IPS-18a (cell line): Measurements from ENCODE around the gene FBXO47.
"Not testable (repeated sequence)": the region's sequence is repeated elsewhere in the genome, so short reads cannot be mapped to it uniquely, and the experiment has no call there.

Source experiments
- H3K27ac ChIP-seq: one replicate; pipeline ENCODE4 v1.5.1; 2013; ENCODE audit warnings: low read length
- H3K27me3 ChIP-seq: one replicate; pipeline ENCODE4 v1.6.1; 2013; ENCODE audit warnings: mild to moderate bottlenecking, low read length; ENCODE audit not compliant: control insufficient read depth, insufficient read depth
- H3K36me3 ChIP-seq: one replicate; pipeline ENCODE4 v1.6.1; 2013; ENCODE audit warnings: low read depth, low read length; ENCODE audit not compliant: control insufficient read depth
- H3K4me1 ChIP-seq: one replicate; pipeline ENCODE4 v1.6.1; 2013; ENCODE audit warnings: low read depth, low read length; ENCODE audit not compliant: control insufficient read depth
- H3K4me3 ChIP-seq: one replicate; pipeline ENCODE4 v1.5.1; 2013; ENCODE audit warnings: low read length
- H3K9ac ChIP-seq: one replicate; pipeline ENCODE4 v1.6.1; 2013; ENCODE audit warnings: mild to moderate bottlenecking, low read length, moderate library complexity
- H3K9me3 ChIP-seq: one replicate; pipeline ENCODE4 v1.6.1; 2013; ENCODE audit warnings: low read depth, low read length; ENCODE audit not compliant: control insufficient read depth

The FBXO47 gene

GRCh38 chr17:39001703-39002637 is 34.8 kb upstream of the FBXO47 start:
- Histone ChIP-seq H3K36me3 (no peaks in the 10 kb centered on the region), H3K9me3 (no peaks in the 10 kb centered on the region), H3K4me3 (no peak overlapping the region), H3K27me3 (no peaks in the 10 kb centered on the region), H3K27ac (no peak overlapping the region), H3K4me1 (peaks cover 5% of the 10 kb centered on the region), H3K9ac (no peak overlapping the region)

GRCh38 chr17:39000021-39000601 is 32.9 kb upstream of the FBXO47 start:
- H3K27me3 ChIP-seq: no peaks in the 10 kb centered on the region
- H3K27ac ChIP-seq: no peak overlapping the region
- peaks cover 5% of the 10 kb centered on the region for H3K4me1 ChIP-seq
- no peak overlapping the region for H3K9ac ChIP-seq
- no peak overlapping the region for H3K4me3 ChIP-seq
- peaks cover 9% of the 10 kb centered on the region for H3K9me3 ChIP-seq
- H3K36me3 ChIP-seq: no peaks in the 10 kb centered on the region

GRCh38 chr17:38996660-38997337 is 29.6 kb upstream of the FBXO47 start:
- H3K36me3 ChIP-seq: no peaks in the 10 kb centered on the region
- no peak overlapping the region for H3K9ac ChIP-seq
- H3K9me3 ChIP-seq: peaks cover 9% of the 10 kb centered on the region
- H3K4me3 ChIP-seq: no peak overlapping the region
- no peaks in the 10 kb centered on the region for H3K4me1 ChIP-seq
- H3K27me3 ChIP-seq: no peaks in the 10 kb centered on the region
- H3K27ac ChIP-seq: no peak overlapping the region

GRCh38 chr17:38994026-38994425 is 26.8 kb upstream of the FBXO47 start:
- H3K4me1 ChIP-seq: no peaks in the 10 kb centered on the region
- no peak overlapping the region for H3K9ac ChIP-seq
- no peaks in the 10 kb centered on the region for H3K27me3 ChIP-seq
- no peak overlapping the region for H3K4me3 ChIP-seq
- no peak overlapping the region for H3K27ac ChIP-seq
- no peaks in the 10 kb centered on the region for H3K36me3 ChIP-seq
- H3K9me3 ChIP-seq: peaks cover 9% of the 10 kb centered on the region

- Histone ChIP-seq H3K36me3 (no peaks in the 10 kb centered on the region), H3K4me3 (no peak overlapping the region), H3K27me3 (no peaks in the 10 kb centered on the region), H3K27ac (no peak overlapping the region), H3K4me1 (no peaks in the 10 kb centered on the region), H3K9me3 (no peaks in the 10 kb centered on the region), H3K9ac (no peak overlapping the region)
Measured at GRCh38 chr17:38984666-38985065, 17.5 kb upstream of the FBXO47 start.

GRCh38 chr17:38982858-38983746 is 15.9 kb upstream of the FBXO47 start:
- no peaks in the 10 kb centered on the region for H3K9me3 ChIP-seq
- no peak overlapping the region for H3K9ac ChIP-seq
- no peak overlapping the region for H3K4me3 ChIP-seq
- no peak overlapping the region for H3K27ac ChIP-seq
- H3K4me1 ChIP-seq: no peaks in the 10 kb centered on the region
- H3K36me3 ChIP-seq: no peaks in the 10 kb centered on the region
- no peaks in the 10 kb centered on the region for H3K27me3 ChIP-seq

GRCh38 chr17:38981636-38982035 is 14.4 kb upstream of the FBXO47 start:
- Histone ChIP-seq H3K36me3 (no peaks in the 10 kb centered on the region), H3K4me1 (no peaks in the 10 kb centered on the region), H3K9me3 (no peaks in the 10 kb centered on the region), H3K4me3 (no peak overlapping the region), H3K27me3 (no peaks in the 10 kb centered on the region), H3K9ac (no peak overlapping the region), H3K27ac (no peak overlapping the region)

GRCh38 chr17:38980490-38981217 is 13.5 kb upstream of the FBXO47 start:
- Histone ChIP-seq H3K27ac (no peak overlapping the region), H3K4me1 (no peaks in the 10 kb centered on the region), H3K4me3 (no peak overlapping the region), H3K27me3 (no peaks in the 10 kb centered on the region), H3K36me3 (no peaks in the 10 kb centered on the region), H3K9me3 (no peaks in the 10 kb centered on the region), H3K9ac (no peak overlapping the region)

- no peaks in the 10 kb centered on the region for H3K4me1 ChIP-seq
- H3K27ac ChIP-seq: no peak overlapping the region
- no peak overlapping the region for H3K9ac ChIP-seq
- H3K4me3 ChIP-seq: no peak overlapping the region
- no peaks in the 10 kb centered on the region for H3K36me3 ChIP-seq
- H3K9me3 ChIP-seq: no peaks in the 10 kb centered on the region
- H3K27me3 ChIP-seq: no peaks in the 10 kb centered on the region
Measured at GRCh38 chr17:38978180-38978579, 11.0 kb upstream of the FBXO47 start.

- H3K4me3 ChIP-seq, H3K27ac ChIP-seq, H3K9me3 ChIP-seq, H3K27me3 ChIP-seq, H3K4me1 ChIP-seq, H3K9ac ChIP-seq, H3K36me3 ChIP-seq: not testable (repeated sequence)
Measured at GRCh38 chr17:38976187-38976551, 9.0 kb upstream of the FBXO47 start.
